ENCODE data around the gene MUC2. TPM values are rescaled to one million over a fixed set of nuclear protein-coding genes. Genes with fewer than 3 reads are reported as not detected.

Gene MUC2
- polyA plus RNA-seq, 4 donors: 3.0 to 239 (median 30.8) TPM

DNA sequence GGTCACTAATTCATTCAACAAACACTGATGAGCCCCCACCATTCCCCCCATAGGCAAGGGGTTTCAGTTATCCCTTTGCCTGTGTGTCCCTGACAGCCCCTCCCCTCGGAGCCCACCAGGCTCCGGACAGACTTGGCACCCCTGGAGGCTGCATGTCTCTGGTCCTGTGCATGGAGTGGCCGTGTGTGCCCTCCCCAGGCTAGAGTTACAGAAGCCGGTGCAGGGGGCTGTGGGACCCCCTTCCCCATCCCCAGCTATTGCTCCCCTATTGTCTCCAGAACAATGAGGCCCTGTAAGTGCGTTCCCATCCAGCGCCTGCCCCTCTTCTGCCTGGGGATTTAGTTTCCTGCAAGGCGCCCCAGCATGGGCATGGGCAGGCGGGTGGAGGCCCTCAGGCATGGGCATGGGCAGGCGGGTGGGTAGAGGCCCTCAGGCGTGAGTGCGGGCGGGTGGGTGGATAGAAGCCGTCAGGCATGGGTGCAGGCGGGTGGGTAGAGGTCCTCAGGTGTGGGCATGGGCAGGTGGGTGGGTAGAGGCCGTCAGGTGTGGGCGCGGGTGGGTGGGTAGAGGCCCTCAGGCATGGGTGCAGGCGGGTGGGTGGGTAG, 1.5 kb downstream of the MUC2 start:
- no peaks in the 10 kb centered on the region for H3K9me3 ChIP-seq (ENCODE audit: control insufficient read depth in 2 of 2, insufficient read depth in 1 of 2, low read depth in 1 of 2, low read length in 1 of 2)
- WGBS, 3 donors: 71 to 79% (median 77%) methylated on average over 17 to 18 of the region's 18 CpGs

GRCh38 chr11:1077033-1077416, 2.4 kb downstream of the MUC2 start:
- Histone ChIP-seq H3K4me3 (ENCODE audit: low read depth in 1 of 3, low read length in 3 of 3) (peak overlapping the region in 2 of 3 donors; percentile 3 to 18), H3K27me3 (ENCODE audit: control insufficient read depth in 3 of 3, insufficient read depth in 3 of 3, low read length in 3 of 3) (no peaks in the 10 kb centered on the region), H3K36me3 (ENCODE audit: control insufficient read depth in 3 of 3, insufficient read depth in 2 of 3, low read depth in 1 of 3, low read length in 3 of 3) (peaks cover 0 to 4% (median 0%) of the 10 kb centered on the region in 3 donors), H3K9me3 (ENCODE audit: control insufficient read depth in 2 of 2, insufficient read depth in 1 of 2, low read depth in 1 of 2, low read length in 1 of 2) (no peaks in the 10 kb centered on the region), H3K4me1 (ENCODE audit: control insufficient read depth in 3 of 3, insufficient read depth in 2 of 3, low read depth in 1 of 3, low read length in 2 of 3) (peaks cover 0 to 21% (median 3%) of the 10 kb centered on the region in 3 donors), H3K27ac (ENCODE audit: low read depth in 1 of 3, low read length in 2 of 3) (no peak overlapping the region)
- DNase-seq: no peak
- 48 to 77% (median 67%) methylated on average over 7 to 11 of the region's 11 CpGs for WGBS, 3 donors
- FAIRE-seq: no peak

More for the DNA sequence above, 1.5 kb downstream of the MUC2 start:
- Histone ChIP-seq H3K27ac (ENCODE audit: low read depth in 1 of 3, low read length in 2 of 3) (no peak overlapping the region), H3K4me1 (ENCODE audit: control insufficient read depth in 3 of 3, insufficient read depth in 2 of 3, low read depth in 1 of 3, low read length in 2 of 3) (peaks cover 0 to 21% (median 3%) of the 10 kb centered on the region in 3 donors), H3K4me3 (ENCODE audit: low read depth in 1 of 3, low read length in 3 of 3) (peak overlapping the region in 2 of 3 donors; percentile 24 to 32), H3K27me3 (ENCODE audit: control insufficient read depth in 3 of 3, insufficient read depth in 3 of 3, low read length in 3 of 3) (no peaks in the 10 kb centered on the region), H3K36me3 (ENCODE audit: control insufficient read depth in 3 of 3, insufficient read depth in 2 of 3, low read depth in 1 of 3, low read length in 3 of 3) (peaks cover 0 to 4% (median 0%) of the 10 kb centered on the region in 3 donors)
- FAIRE-seq (no peak), DNase-seq (no peak)

DNA sequence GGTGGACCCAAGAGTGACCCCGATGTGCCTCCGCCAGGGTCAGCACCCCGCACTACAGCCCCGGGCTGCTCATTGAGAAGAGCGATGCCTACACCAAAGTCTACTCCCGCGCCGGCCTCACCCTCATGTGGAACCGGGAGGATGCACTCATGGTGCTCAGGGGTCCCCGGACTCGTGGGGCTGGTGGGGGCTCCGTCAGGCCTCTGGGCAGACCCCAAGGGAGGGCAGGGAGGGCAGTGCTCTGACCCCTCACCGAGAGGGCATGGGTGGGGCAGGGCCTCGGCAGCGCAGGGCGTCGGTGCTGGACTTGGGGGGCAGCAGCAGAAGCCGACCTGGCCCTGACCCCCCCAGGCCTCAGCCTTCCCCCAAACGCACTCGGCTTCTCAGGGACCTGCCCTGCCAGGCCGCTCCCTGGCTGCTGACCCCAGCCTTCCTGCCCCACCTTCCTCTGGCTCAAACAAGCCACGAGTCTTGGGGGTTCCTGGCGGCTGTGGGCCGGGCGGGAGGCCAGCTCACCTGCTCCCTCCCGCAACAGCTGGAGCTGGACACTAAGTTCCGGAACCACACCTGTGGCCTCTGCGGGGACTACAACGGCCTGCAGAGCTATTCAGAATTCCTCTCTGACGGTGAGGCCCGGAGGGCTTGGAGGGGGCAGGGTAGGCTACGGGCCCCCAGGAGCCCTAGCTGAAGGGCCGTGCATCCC, 2.9 kb downstream of the MUC2 start:
- Histone ChIP-seq H3K27ac (ENCODE audit: low read depth in 1 of 3, low read length in 2 of 3) (no peak overlapping the region), H3K4me1 (ENCODE audit: control insufficient read depth in 3 of 3, insufficient read depth in 2 of 3, low read depth in 1 of 3, low read length in 2 of 3) (peaks cover 0 to 21% (median 3%) of the 10 kb centered on the region in 3 donors), H3K9me3 (ENCODE audit: control insufficient read depth in 2 of 2, insufficient read depth in 1 of 2, low read depth in 1 of 2, low read length in 1 of 2) (no peaks in the 10 kb centered on the region), H3K27me3 (ENCODE audit: control insufficient read depth in 3 of 3, insufficient read depth in 3 of 3, low read length in 3 of 3) (no peaks in the 10 kb centered on the region), H3K4me3 (ENCODE audit: low read depth in 1 of 3, low read length in 3 of 3) (peak overlapping the region in 2 of 3 donors; percentile 3 to 18), H3K36me3 (ENCODE audit: control insufficient read depth in 3 of 3, insufficient read depth in 2 of 3, low read depth in 1 of 3, low read length in 3 of 3) (peaks cover 0 to 4% (median 0%) of the 10 kb centered on the region in 3 donors)
- no peak for DNase-seq
- WGBS, 3 donors: 43 to 68% (median 44%) methylated on average over 22 to 33 of the region's 33 CpGs
- no peak for FAIRE-seq

DNA sequence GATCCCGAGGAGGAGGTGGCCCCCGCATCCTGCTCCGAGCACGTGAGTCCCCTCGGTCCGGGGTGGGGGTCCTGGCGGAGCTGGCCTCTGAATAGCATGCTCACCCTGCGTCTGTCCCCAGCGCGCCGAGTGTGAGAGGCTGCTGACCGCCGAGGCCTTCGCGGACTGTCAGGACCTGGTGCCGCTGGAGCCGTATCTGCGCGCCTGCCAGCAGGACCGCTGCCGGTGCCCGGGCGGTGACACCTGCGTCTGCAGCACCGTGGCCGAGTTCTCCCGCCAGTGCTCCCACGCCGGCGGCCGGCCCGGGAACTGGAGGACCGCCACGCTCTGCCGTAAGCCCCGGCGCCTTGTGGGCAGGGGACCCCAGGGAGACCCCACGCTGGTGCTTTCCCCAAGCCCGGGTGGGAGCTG, 3.5 kb downstream of the MUC2 start:
- Histone ChIP-seq H3K27ac (ENCODE audit: low read depth in 1 of 3, low read length in 2 of 3) (no peak overlapping the region), H3K27me3 (ENCODE audit: control insufficient read depth in 3 of 3, insufficient read depth in 3 of 3, low read length in 3 of 3) (no peaks in the 10 kb centered on the region), H3K4me1 (ENCODE audit: control insufficient read depth in 3 of 3, insufficient read depth in 2 of 3, low read depth in 1 of 3, low read length in 2 of 3) (peaks cover 0 to 15% (median 3%) of the 10 kb centered on the region in 3 donors), H3K4me3 (ENCODE audit: low read depth in 1 of 3, low read length in 3 of 3) (peak overlapping the region in 1 of 3 donors; percentile 1), H3K36me3 (ENCODE audit: control insufficient read depth in 3 of 3, insufficient read depth in 2 of 3, low read depth in 1 of 3, low read length in 3 of 3) (peaks cover 0 to 4% (median 0%) of the 10 kb centered on the region in 3 donors), H3K9me3 (ENCODE audit: control insufficient read depth in 2 of 2, insufficient read depth in 1 of 2, low read depth in 1 of 2, low read length in 1 of 2) (no peaks in the 10 kb centered on the region)
- DNase-seq (no peak), FAIRE-seq (no peak)
- WGBS, 3 donors: 86 to 90% (median 87%) methylated on average over 31 to 39 of the region's 39 CpGs

DNA sequence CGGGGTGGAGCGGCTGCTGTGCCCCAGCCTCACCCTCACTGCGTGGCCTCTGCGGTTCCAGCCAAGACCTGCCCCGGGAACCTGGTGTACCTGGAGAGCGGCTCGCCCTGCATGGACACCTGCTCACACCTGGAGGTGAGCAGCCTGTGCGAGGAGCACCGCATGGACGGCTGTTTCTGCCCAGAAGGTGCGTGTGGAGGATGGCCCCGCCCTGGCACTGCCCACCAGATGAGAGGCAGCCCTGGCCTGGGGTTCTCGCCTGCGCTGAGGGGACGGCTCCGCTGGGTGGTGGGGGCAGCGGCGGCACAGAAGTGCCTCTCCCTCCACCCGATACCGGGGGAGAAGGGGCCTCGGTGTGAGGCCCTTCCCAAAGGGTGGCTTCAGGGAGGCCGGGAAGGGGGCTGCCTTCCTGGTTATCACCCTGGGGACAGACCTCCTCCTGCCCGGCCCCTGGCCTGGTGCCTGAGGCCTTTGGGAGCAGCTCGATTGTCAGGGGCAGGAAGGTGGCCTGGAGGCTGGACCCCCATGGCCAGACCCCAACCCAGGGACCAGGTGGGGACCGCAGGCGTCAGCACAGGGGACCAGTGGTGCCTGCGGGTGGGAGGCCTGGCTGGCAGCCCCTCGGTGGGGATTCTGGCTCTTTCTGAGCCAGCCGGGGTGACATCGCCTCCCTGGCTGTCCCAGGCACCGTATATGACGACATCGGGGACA, 7.1 kb downstream of the MUC2 start:
- H3K36me3 ChIP-seq (ENCODE audit: control insufficient read depth in 3 of 3, insufficient read depth in 2 of 3, low read depth in 1 of 3, low read length in 3 of 3): peaks cover 0 to 4% (median 0%) of the 10 kb centered on the region in 3 donors
- no peaks in the 10 kb centered on the region for H3K9me3 ChIP-seq (ENCODE audit: control insufficient read depth in 2 of 2, insufficient read depth in 1 of 2, low read depth in 1 of 2, low read length in 1 of 2)
- DNase-seq (no peak), FAIRE-seq (no peak)
- 60 to 82% (median 68%) methylated on average over 26 to 33 of the region's 33 CpGs for WGBS, 3 donors
- H3K27ac ChIP-seq (ENCODE audit: low read depth in 1 of 3, low read length in 2 of 3): no peak overlapping the region
- H3K27me3 ChIP-seq (ENCODE audit: control insufficient read depth in 3 of 3, insufficient read depth in 3 of 3, low read length in 3 of 3): no peaks in the 10 kb centered on the region
- H3K4me3 ChIP-seq (ENCODE audit: low read depth in 1 of 3, low read length in 3 of 3): no peak overlapping the region
- no peaks in the 10 kb centered on the region for H3K4me1 ChIP-seq (ENCODE audit: control insufficient read depth in 3 of 3, insufficient read depth in 2 of 3, low read depth in 1 of 3, low read length in 2 of 3)

DNA sequence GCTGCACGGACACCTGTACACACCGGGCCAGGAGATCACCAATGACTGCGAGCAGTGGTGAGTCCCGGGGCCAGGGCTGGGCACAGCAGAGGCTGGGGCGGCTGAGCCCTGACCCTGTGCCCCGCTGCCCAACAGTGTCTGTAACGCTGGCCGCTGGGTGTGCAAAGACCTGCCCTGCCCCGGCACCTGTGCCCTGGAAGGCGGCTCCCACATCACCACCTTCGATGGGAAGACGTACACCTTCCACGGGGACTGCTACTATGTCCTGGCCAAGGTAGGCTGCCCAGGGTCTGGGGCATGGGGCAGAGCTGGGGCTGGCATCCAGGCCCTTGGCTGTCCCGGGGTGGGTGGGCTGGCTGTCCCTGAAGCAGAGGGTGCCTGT, 7.7 kb downstream of the MUC2 start:
- 69 to 89% (median 73%) methylated on average over 13 to 14 of the region's 14 CpGs for WGBS, 3 donors
- Histone ChIP-seq H3K27ac (ENCODE audit: low read depth in 1 of 3, low read length in 2 of 3) (no peak overlapping the region), H3K27me3 (ENCODE audit: control insufficient read depth in 3 of 3, insufficient read depth in 3 of 3, low read length in 3 of 3) (no peaks in the 10 kb centered on the region), H3K4me3 (ENCODE audit: low read depth in 1 of 3, low read length in 3 of 3) (no peak overlapping the region), H3K9me3 (ENCODE audit: control insufficient read depth in 2 of 2, insufficient read depth in 1 of 2, low read depth in 1 of 2, low read length in 1 of 2) (no peaks in the 10 kb centered on the region), H3K4me1 (ENCODE audit: control insufficient read depth in 3 of 3, insufficient read depth in 2 of 3, low read depth in 1 of 3, low read length in 2 of 3) (no peaks in the 10 kb centered on the region), H3K36me3 (ENCODE audit: control insufficient read depth in 3 of 3, insufficient read depth in 2 of 3, low read depth in 1 of 3, low read length in 3 of 3) (peaks cover 0 to 4% (median 0%) of the 10 kb centered on the region in 3 donors)
- FAIRE-seq (no peak), DNase-seq (no peak)

DNA sequence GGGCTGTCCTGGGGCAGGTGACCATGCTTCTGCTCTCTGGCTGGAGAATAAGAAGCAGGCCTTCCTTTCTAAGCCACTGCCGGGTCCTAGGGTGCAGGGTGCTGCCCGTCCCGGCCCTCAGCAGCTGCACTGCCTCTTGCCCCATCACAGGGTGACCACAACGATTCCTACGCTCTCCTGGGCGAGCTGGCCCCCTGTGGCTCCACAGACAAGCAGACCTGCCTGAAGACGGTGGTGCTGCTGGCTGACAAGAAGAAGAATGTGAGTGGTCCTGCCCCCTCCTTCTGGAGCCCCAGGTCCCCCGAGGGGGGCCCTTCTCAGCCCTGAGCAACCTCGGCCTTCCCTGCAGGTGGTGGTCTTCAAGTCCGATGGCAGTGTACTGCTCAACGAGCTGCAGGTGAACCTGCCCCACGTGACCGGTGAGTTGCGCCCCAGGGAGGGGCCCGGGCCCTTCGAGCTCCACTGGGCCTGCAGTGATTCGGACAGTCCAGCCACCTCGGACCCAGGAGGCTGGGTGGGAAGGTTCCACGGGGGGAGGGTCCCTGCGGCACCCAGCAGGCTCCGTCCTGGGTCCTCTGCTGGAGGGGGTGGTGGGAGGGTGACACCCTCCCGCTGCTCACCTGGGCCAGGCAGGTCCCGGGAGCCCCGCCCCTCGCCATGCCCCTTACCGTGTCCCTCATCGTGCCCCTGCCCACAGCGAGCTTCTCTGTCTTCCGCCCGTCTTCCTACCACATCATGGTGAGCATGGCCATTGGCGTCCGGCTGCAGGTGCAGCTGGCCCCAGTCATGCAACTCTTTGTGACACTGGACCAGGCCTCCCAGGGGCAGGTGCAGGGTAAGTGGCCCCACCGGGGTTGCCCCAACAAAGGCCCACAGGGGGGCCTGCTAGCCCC, 8.3 kb downstream of the MUC2 start:
- 59 to 74% (median 64%) methylated on average over 27 to 33 of the region's 33 CpGs for WGBS, 3 donors
- no peak for DNase-seq

More for the DNA sequence above, 8.3 kb downstream of the MUC2 start:
- Histone ChIP-seq H3K4me1 (ENCODE audit: control insufficient read depth in 3 of 3, insufficient read depth in 2 of 3, low read depth in 1 of 3, low read length in 2 of 3) (no peaks in the 10 kb centered on the region), H3K9me3 (ENCODE audit: control insufficient read depth in 2 of 2, insufficient read depth in 1 of 2, low read depth in 1 of 2, low read length in 1 of 2) (no peaks in the 10 kb centered on the region), H3K4me3 (ENCODE audit: low read depth in 1 of 3, low read length in 3 of 3) (no peak overlapping the region), H3K27me3 (ENCODE audit: control insufficient read depth in 3 of 3, insufficient read depth in 3 of 3, low read length in 3 of 3) (no peaks in the 10 kb centered on the region), H3K27ac (ENCODE audit: low read depth in 1 of 3, low read length in 2 of 3) (no peak overlapping the region), H3K36me3 (ENCODE audit: control insufficient read depth in 3 of 3, insufficient read depth in 2 of 3, low read depth in 1 of 3, low read length in 3 of 3) (peaks cover 0 to under 1% (median 0%) of the 10 kb centered on the region in 3 donors)
- no peak for FAIRE-seq

Measured in small intestine (tissue), 7 donors.